H1 (cell line): ENCODE results near the gene HMGCL. TPM values are rescaled to one million over a fixed set of nuclear protein-coding genes. Genes with fewer than 3 reads are reported as not detected.

Experiments used
- CTCF ChIA-PET: fragments of 300-600 bp; sonication (Branson Sonifier 250); formaldehyde crosslinking; loops from one replicate; lab custom pipeline; 2021; ENCODE audit not compliant: partially characterized antibody; lab: Charles Lee
- POLR2A ChIA-PET: fragments of 300-600 bp; sonication (Branson Sonifier 250); formaldehyde crosslinking; loops from one replicate; lab custom pipeline; 2021; ENCODE audit warnings: inconsistent platforms; ENCODE audit not compliant: partially characterized antibody; lab: Charles Lee
- DNase-seq, 2 experiments: peaks; one replicate each; pipeline versions ENCODE4 v3.0.0 to v3.0.0-alpha.2; 2010 to 2022; ENCODE audit warnings: low spot score in 2 of 2, low read depth in 1 of 2, mixed read lengths in 1 of 2
- FAIRE-seq: peaks from 2 replicates; lab custom pipeline; 2011; peaks lifted over from hg19 to GRCh38; lab: Jason Lieb, UNC
- H2AFZ ChIP-seq: 2 replicates; pipeline ENCODE4 v1.8.1; 2012; ENCODE audit warnings: low read length, inconsistent platforms
- H2AK5ac ChIP-seq: 2 replicates; pipeline ENCODE4 v1.6.1; 2013; ENCODE audit warnings: low read depth, low read length
- H2BK120ac ChIP-seq: replicated peaks from 2 replicates; pipeline ENCODE3; 2013; ENCODE audit warnings: low read depth, low read length, inconsistent platforms
- H2BK12ac ChIP-seq: 2 replicates; pipeline ENCODE4 v1.6.1; 2013; ENCODE audit warnings: low read depth, low read length
- H2BK15ac ChIP-seq: 2 replicates; pipeline ENCODE4 v1.6.1; 2013; ENCODE audit warnings: low read length
- H2BK20ac ChIP-seq: 2 replicates; pipeline ENCODE4 v1.6.1; 2013; ENCODE audit warnings: low read length
- H2BK5ac ChIP-seq: 2 replicates; pipeline ENCODE4 v1.6.1; 2013; ENCODE audit warnings: low read depth, low read length
- H3K14ac ChIP-seq: 2 replicates; pipeline ENCODE4 v1.6.1; 2013; ENCODE audit warnings: inconsistent platforms; ENCODE audit not compliant: insufficient read length
- H3K18ac ChIP-seq: 2 replicates; pipeline ENCODE4 v1.6.1; 2013; ENCODE audit warnings: low read length; ENCODE audit errors: extremely low read depth
- H3K23ac ChIP-seq: 2 replicates; pipeline ENCODE4 v1.6.1; 2013; ENCODE audit warnings: inconsistent platforms; ENCODE audit not compliant: insufficient read length
- H3K23me2 ChIP-seq: 2 replicates; pipeline ENCODE4 v1.6.1; 2013; ENCODE audit warnings: low read depth, low read length
- H3K27ac ChIP-seq: 2 replicates; pipeline ENCODE4 v1.6.1; 2011; ENCODE audit warnings: low read depth, low read length, inconsistent platforms
- H3K27me3 ChIP-seq, 4 experiments: replicated peaks in 1 of 4; 1 replicate in 1 of 4; 2 replicates in 3 of 4; pipeline versions ENCODE4 v1.6.1 to v1.8.1; 2011 to 2013; ENCODE audit warnings: low read length in 3 of 4, mild to moderate bottlenecking in 3 of 4, inconsistent platforms in 2 of 4, mixed read lengths in 2 of 4, moderate library complexity in 1 of 4; ENCODE audit not compliant: control insufficient read depth in 3 of 4, insufficient read depth in 3 of 4; ENCODE audit errors: extremely low read depth in 1 of 4
- H3K36me3 ChIP-seq, 4 experiments: 2 replicates each; pipeline versions ENCODE4 v1.6.1 to v1.8.1; 2011 to 2013; ENCODE audit warnings: mild to moderate bottlenecking in 4 of 4, low read length in 3 of 4, moderate library complexity in 2 of 4, control low read depth in 1 of 4, inconsistent platforms in 1 of 4; ENCODE audit not compliant: insufficient read depth in 4 of 4, control insufficient read depth in 2 of 4
- H3K4ac ChIP-seq: replicated peaks from 2 replicates; pipeline ENCODE3; 2013; ENCODE audit warnings: low read length, low read depth, mixed read lengths, inconsistent platforms; ENCODE audit not compliant: insufficient read length
- H3K4me1 ChIP-seq, 4 experiments: replicated peaks in 1 of 4; 1 replicate in 1 of 4; 2 replicates in 3 of 4; pipeline versions ENCODE4 v1.6.1 to v1.8.1; 2011 to 2013; ENCODE audit warnings: low read length in 3 of 4, inconsistent platforms in 2 of 4, mixed read lengths in 1 of 4; ENCODE audit not compliant: insufficient read depth in 4 of 4, control insufficient read depth in 3 of 4
- H3K4me2 ChIP-seq, 2 experiments: 2 replicates each; pipeline versions ENCODE4 v1.6.1 to v1.8.1; 2011 to 2013; ENCODE audit warnings: low read depth in 2 of 2, low read length in 2 of 2, control low read depth in 1 of 2, inconsistent platforms in 1 of 2, mild to moderate bottlenecking in 1 of 2; ENCODE audit not compliant: insufficient read depth in 1 of 2
- H3K4me3 ChIP-seq, 4 experiments: fragments of 200-600, 300-600 bp in 1 of 4; sonication (generic), shearing (Covaris generic), sonication (Bioruptor Twin) in 1 of 4; 2 replicates each; pipeline versions ENCODE4 v1.5.1 to v1.8.1; 2011 to 2016; ENCODE audit warnings: low read length in 4 of 4, low read depth in 3 of 4, control low read depth in 2 of 4, inconsistent platforms in 2 of 4, mild to moderate bottlenecking in 2 of 4, mixed read lengths in 1 of 4, moderate library complexity in 1 of 4; ENCODE audit not compliant: insufficient read depth in 2 of 4; ENCODE audit errors: extremely low read depth in 1 of 4
- H3K56ac ChIP-seq: replicated peaks from 2 replicates; pipeline ENCODE3; 2013; ENCODE audit warnings: low read depth, mild to moderate bottlenecking, mixed read lengths, low read length, inconsistent platforms; ENCODE audit not compliant: insufficient read length
- H3K79me1 ChIP-seq: 2 replicates; pipeline ENCODE4 v1.6.1; 2013; ENCODE audit warnings: low read depth, low read length, control low read depth
- H3K79me2 ChIP-seq, 2 experiments: 2 replicates each; pipeline versions ENCODE4 v1.6.1 to v1.8.1; 2012 to 2013; ENCODE audit warnings: low read length in 2 of 2, mild to moderate bottlenecking in 2 of 2, inconsistent platforms in 1 of 2; ENCODE audit not compliant: insufficient read depth in 2 of 2, control insufficient read depth in 1 of 2
- H3K9ac ChIP-seq, 4 experiments: replicated peaks in 1 of 4; 1 replicate in 1 of 4; 2 replicates in 3 of 4; pipeline versions ENCODE4 v1.6.1 to v1.8.1; 2011 to 2013; ENCODE audit warnings: low read depth in 3 of 4, low read length in 3 of 4, control low read depth in 2 of 4, mild to moderate bottlenecking in 2 of 4, moderate library complexity in 2 of 4, inconsistent platforms in 1 of 4; ENCODE audit errors: extremely low read depth in 1 of 4
- H3K9me3 ChIP-seq, 2 experiments: 2 replicates each; pipeline versions ENCODE4 v1.6.1 to v1.8.1; 2012 to 2013; ENCODE audit warnings: mild to moderate bottlenecking in 2 of 2, moderate library complexity in 2 of 2, control low read depth in 1 of 2, inconsistent platforms in 1 of 2, low read depth in 1 of 2, low read length in 1 of 2, mixed read lengths in 1 of 2; ENCODE audit not compliant: insufficient read depth in 2 of 2
- H4K20me1 ChIP-seq, 2 experiments: replicated peaks in 1 of 2; 2 replicates each; pipeline versions ENCODE3 to v1.8.1; 2011 to 2013; ENCODE audit warnings: inconsistent platforms in 2 of 2, low read length in 2 of 2, mild to moderate bottlenecking in 1 of 2; ENCODE audit not compliant: insufficient read depth in 2 of 2, control insufficient read depth in 1 of 2
- H4K5ac ChIP-seq: 2 replicates; pipeline ENCODE4 v1.6.1; 2013; ENCODE audit warnings: low read length, low read depth, mixed read lengths, inconsistent platforms; ENCODE audit not compliant: insufficient read length
- H4K8ac ChIP-seq: 2 replicates; pipeline ENCODE4 v1.8.0; 2013; ENCODE audit warnings: mild to moderate bottlenecking, moderate library complexity, low read length, inconsistent platforms; ENCODE audit not compliant: insufficient read depth; ENCODE audit errors: extremely low read depth
- H4K91ac ChIP-seq: replicated peaks from 2 replicates; pipeline ENCODE3; 2013; ENCODE audit warnings: low read length, mixed read lengths, inconsistent platforms; ENCODE audit not compliant: insufficient read length
- EGR1 ChIP-seq: IDR thresholded peaks from 2 replicates; pipeline ENCODE4 v1.6.1; 2011; ENCODE audit warnings: low read depth, low read length, borderline replicate concordance
- EP300 ChIP-seq, 2 experiments: IDR thresholded peaks; 1 replicate in 1 of 2; 2 replicates in 1 of 2; pipeline ENCODE4 v1.6.1; 2011 to 2012; ENCODE audit warnings: low read depth in 2 of 2, low read length in 2 of 2, mild to moderate bottlenecking in 2 of 2, borderline replicate concordance in 1 of 2, inconsistent platforms in 1 of 2, moderate library complexity in 1 of 2
- HDAC6 ChIP-seq: IDR thresholded peaks from one replicate; pipeline ENCODE4 v1.7.1; 2012; ENCODE audit warnings: low read depth, mild to moderate bottlenecking, inconsistent platforms, low read length, moderate library complexity
- KDM1A ChIP-seq: fragments of 200-600, 300-600 bp; sonication (generic); IDR thresholded peaks from 2 replicates; pipeline ENCODE4 v1.7.1; 2016; ENCODE audit warnings: mild to moderate bottlenecking, low read length, borderline replicate concordance
- KDM4A ChIP-seq: IDR thresholded peaks from one replicate; pipeline ENCODE4 v1.7.1; 2012; ENCODE audit warnings: low read depth, mild to moderate bottlenecking, moderate library complexity, low read length, inconsistent platforms; ENCODE audit not compliant: severe bottlenecking
- MAFK ChIP-seq: IDR thresholded peaks from 2 replicates; pipeline ENCODE4 v1.6.1; 2012; ENCODE audit warnings: low read depth, mild to moderate bottlenecking, improper control_type of control experiment, low read length
- RBBP5 ChIP-seq: IDR thresholded peaks from 2 replicates; pipeline ENCODE4 v1.7.1; 2012; ENCODE audit warnings: low read depth, mild to moderate bottlenecking, inconsistent platforms, low read length, moderate library complexity, borderline replicate concordance
- RNF2 ChIP-seq: fragments of 200-900, 300-1000 bp; sonication (generic); IDR thresholded peaks from 2 replicates; pipeline ENCODE4 v1.7.1; 2016; ENCODE audit warnings: borderline replicate concordance, low read depth, mild to moderate bottlenecking, antibody characterized with exemption, low read length; ENCODE audit not compliant: poor library complexity, severe bottlenecking; ENCODE audit errors: missing control alignments
- RXRA ChIP-seq: IDR thresholded peaks from 2 replicates; pipeline ENCODE4 v1.6.1; 2011; ENCODE audit warnings: low read depth, mild to moderate bottlenecking, low read length, moderate library complexity; ENCODE audit not compliant: insufficient read depth
- SP1 ChIP-seq: IDR thresholded peaks from 2 replicates; pipeline ENCODE4 v1.6.1; 2011; ENCODE audit warnings: low read depth, low read length
- SP2 ChIP-seq: IDR thresholded peaks from 2 replicates; pipeline ENCODE4 v1.6.1; 2012; ENCODE audit warnings: mild to moderate bottlenecking, low read length, inconsistent platforms
- YY1 ChIP-seq: IDR thresholded peaks from 2 replicates; pipeline ENCODE4 v1.6.1; 2011; ENCODE audit warnings: low read depth, mild to moderate bottlenecking, low read length
- WGBS, 2 experiments: shearing (Covaris generic) in 1 of 2; methylation state at CpG; one replicate each; pipeline versions ENCODE4 v1.1.6 to v1.1.7; 2013 to 2015; ENCODE audit warnings: low lambda C conversion rate in 2 of 2, mixed read lengths in 2 of 2, inconsistent platforms in 1 of 2, low coverage in 1 of 2, missing lambda C conversion rate in 1 of 2; ENCODE audit not compliant: insufficient replicate concordance in 2 of 2, insufficient coverage in 1 of 2, insufficient read length in 1 of 2; ENCODE audit errors: extremely low coverage in 1 of 2, missing lambda C conversion rate in 1 of 2; 5-methylcytosine and 5-hydroxymethylcytosine counted together
- polyA plus RNA-seq, 7 experiments: library from polyadenylated mRNA; depleted of rRNA in 3 of 7; stranded (reverse) in 5 of 7; unstranded in 2 of 7; fragments of >200 nt in 5 of 7; fragments of 200-250 nt in 2 of 7; gene quantifications; 1 replicate in 5 of 7; 2 replicates in 1 of 7; 4 replicates in 1 of 7; pipeline versions ENCODE4 v1.2.1 to v1.2.3, GENCODE V29; 2011 to 2013; ENCODE audit warnings: missing spikeins in 2 of 7, mixed read lengths in 2 of 7
- total RNA-seq: library from RNA; stranded (reverse); fragmentation: NEBNext Ultra II Directional; extraction: Animal tissue kit (Norgen Biotek cat#: 25700); gene quantifications from 2 replicates; pipeline ENCODE4 v1.2.1, GENCODE V29; 2021
- TF ChIP-seq, protein P1 (sequence below): IDR thresholded peaks from 2 replicates; pipeline ENCODE4 v1.6.1; 2012; ENCODE audit warnings: inconsistent platforms

The HMGCL gene
- total and polyA plus RNA-seq, 2 of the 8 experiments (the other 6 are each of a cell fraction or from before 2014, with no cell fraction given): 13.7 to 19.5 TPM

DNA sequence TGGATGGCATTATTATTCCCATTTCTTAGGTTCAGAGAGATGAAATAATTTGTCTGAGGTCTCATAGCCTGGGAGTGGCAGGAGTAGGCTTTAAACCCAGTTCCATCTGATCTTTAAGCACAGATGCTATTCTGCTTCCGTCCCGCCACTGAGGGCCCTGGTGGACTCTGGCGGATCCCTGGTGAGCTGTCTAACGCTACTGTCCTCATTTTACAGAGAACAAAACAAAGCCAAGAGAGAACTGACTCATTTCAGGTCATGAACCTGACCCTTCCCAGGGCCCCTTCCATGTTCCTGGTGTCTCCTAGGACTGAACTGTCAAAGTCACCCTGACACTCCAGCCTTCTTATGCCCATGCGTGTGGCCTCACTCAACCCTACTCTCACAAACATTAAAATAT is 21.6 kb downstream of the HMGCL start:
- CTCF ChIA-PET: interaction anchor here (0.6 to 4.0 kb wide), 2 partner anchors 113 to 152 kb away, joined by 3 to 17 read pairs; no protein-coding TSS in a partner anchor
- H3K79me2 ChIP-seq: no peaks in the 10 kb centered on the region
- no peak overlapping the region for H3K4ac ChIP-seq
- H4K20me1 ChIP-seq: peaks cover 0 to 3% of the 10 kb centered on the region in 2 experiments
- no peak overlapping the region for H3K14ac ChIP-seq
- H2BK15ac ChIP-seq: no peak overlapping the region
- H2BK120ac ChIP-seq: no peak overlapping the region
- peaks cover 0 to 3% (median 0%) of the 10 kb centered on the region in 4 experiments; a peak in 2 of 8 replicates for H3K36me3 ChIP-seq
- no peak overlapping the region for H2BK20ac ChIP-seq
- H3K27ac ChIP-seq: no peak overlapping the region
- no peak overlapping the region for H3K23ac ChIP-seq
- POLR2A ChIA-PET: interaction anchor here (0.6 to 16.2 kb wide), 4 partner anchors 24 to 158 kb away, joined by 3 to 192 read pairs (median 4); partner anchors contain the start of gene PITHD1
- no peak overlapping the region for H3K56ac ChIP-seq
- H3K4me1 ChIP-seq: peaks cover 0 to 12% (median 9%) of the 10 kb centered on the region in 4 experiments; a peak in 5 of 7 replicates
- H3K23me2 ChIP-seq: peaks cover 16% of the 10 kb centered on the region
- no peak overlapping the region for H4K91ac ChIP-seq
- no peak overlapping the region for H3K4me2 ChIP-seq
- no peak overlapping the region for H3K9ac ChIP-seq
- FAIRE-seq (no peak), DNase-seq (no peak)
- no peak overlapping the region for H2BK12ac ChIP-seq
- H4K8ac ChIP-seq: no peak overlapping the region
- WGBS, 2 experiments: 86% methylated on average over 5 of the region's 5 CpGs; no CpG with 5 or more reads in 1 of the 2 experiments
- no peak overlapping the region for H4K5ac ChIP-seq
- H3K18ac ChIP-seq: no peak overlapping the region
- H3K27me3 ChIP-seq: no peaks in the 10 kb centered on the region; a peak in 1 of 7 replicates
- no peak overlapping the region for H3K4me3 ChIP-seq
- H3K9me3 ChIP-seq: no peaks in the 10 kb centered on the region
- H2AK5ac ChIP-seq: no peak overlapping the region
- H3K79me1 ChIP-seq: no peaks in the 10 kb centered on the region
- no peak overlapping the region for H2BK5ac ChIP-seq
- H2AFZ ChIP-seq: no peak overlapping the region
- TF ChIP-seq RBBP5: no peak
- no peak for TF ChIP-seq YY1
- TF ChIP-seq SP2: no peak
- TF ChIP-seq, protein P1, sequence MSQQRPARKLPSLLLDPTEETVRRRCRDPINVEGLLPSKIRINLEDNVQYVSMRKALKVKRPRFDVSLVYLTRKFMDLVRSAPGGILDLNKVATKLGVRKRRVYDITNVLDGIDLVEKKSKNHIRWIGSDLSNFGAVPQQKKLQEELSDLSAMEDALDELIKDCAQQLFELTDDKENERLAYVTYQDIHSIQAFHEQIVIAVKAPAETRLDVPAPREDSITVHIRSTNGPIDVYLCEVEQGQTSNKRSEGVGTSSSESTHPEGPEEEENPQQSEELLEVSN: no peak
- no peak for TF ChIP-seq KDM1A
- TF ChIP-seq EGR1: no peak
- no peak for TF ChIP-seq HDAC6
- no peak for TF ChIP-seq RXRA
- TF ChIP-seq RNF2: no peak
- no peak for TF ChIP-seq KDM4A
- TF ChIP-seq SP1: no peak
- TF ChIP-seq MAFK: no peak
- no peak for TF ChIP-seq EP300 (IDR thresholded peaks at IDR 0.05; ENCODE audit: borderline replicate concordance in 1 of 2, low read depth in 2 of 2, low read length in 2 of 2)
